Measurements from ENCODE around the gene KRTAP5-6.

The KRTAP5-6 gene

DNA sequence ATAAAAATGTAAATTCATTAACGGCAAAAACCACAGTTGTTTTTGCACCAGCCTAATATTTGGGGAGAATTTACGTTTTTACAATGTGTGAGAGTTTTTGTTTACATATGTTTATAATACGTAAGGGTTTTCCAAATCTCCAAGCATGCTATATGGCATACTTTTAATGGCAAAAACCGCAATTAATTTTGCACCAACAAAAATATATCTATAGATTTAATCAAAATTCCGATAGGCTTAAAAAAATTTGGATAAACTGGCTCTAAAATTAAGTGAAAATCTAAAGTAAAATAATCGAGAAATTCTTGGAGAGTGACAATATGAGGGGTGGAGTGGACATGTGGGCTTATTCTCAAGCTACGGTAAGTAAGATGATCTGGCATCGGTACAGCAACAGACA is 22.8 kb downstream of the KRTAP5-6 start:
- Histone ChIP-seq H3K9me3 (ENCODE audit: control insufficient read depth, low read depth, low read length) (no peaks in the 10 kb centered on the region), H3K9ac (ENCODE audit: low read length) (no peak overlapping the region), H3K4me3 (ENCODE audit: low read length) (no peak overlapping the region), H3K27ac (ENCODE audit: low read length) (no peak overlapping the region), H3K27me3 (ENCODE audit: control insufficient read depth, insufficient read depth, low read length) (no peaks in the 10 kb centered on the region), H3K36me3 (ENCODE audit: control insufficient read depth, low read depth, low read length) (no peaks in the 10 kb centered on the region), H3K4me1 (ENCODE audit: control insufficient read depth, low read depth, low read length) (no peaks in the 10 kb centered on the region)

DNA sequence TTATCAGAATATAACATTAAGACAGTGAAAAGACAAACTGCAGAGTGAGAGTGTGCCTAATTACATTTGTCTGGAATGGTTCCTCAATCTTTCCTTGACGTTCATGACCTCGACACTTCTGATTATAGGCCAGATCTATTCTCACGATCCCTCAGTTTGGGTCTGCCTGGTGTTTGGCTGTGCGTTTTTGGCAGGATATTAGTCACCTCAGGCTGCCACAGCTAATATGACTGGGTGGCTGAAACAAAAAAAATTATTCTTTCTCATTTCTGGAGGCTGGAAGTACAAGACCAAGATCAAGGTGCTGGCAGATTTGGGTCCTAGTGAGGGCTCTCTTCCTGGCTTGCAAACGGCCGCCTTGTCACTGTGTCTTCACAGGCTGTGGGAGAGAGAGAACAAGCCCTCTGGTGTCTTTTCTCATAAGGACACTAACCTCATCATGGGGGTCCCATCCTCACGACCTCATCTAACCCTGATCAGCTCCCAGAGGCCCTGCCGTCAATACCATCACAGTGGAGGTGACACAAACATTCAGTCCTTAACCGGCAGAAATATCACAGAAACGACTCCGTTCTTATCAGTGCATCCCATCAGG is 30.2 kb downstream of the KRTAP5-6 start:
- Histone ChIP-seq H3K4me1 (ENCODE audit: control insufficient read depth, low read depth, low read length) (no peaks in the 10 kb centered on the region), H3K27ac (ENCODE audit: low read length) (no peak overlapping the region), H3K27me3 (ENCODE audit: control insufficient read depth, insufficient read depth, low read length) (peaks cover 3% of the 10 kb centered on the region), H3K9me3 (ENCODE audit: control insufficient read depth, low read depth, low read length) (no peaks in the 10 kb centered on the region), H3K9ac (ENCODE audit: low read length) (no peak overlapping the region), H3K4me3 (ENCODE audit: low read length) (no peak overlapping the region), H3K36me3 (ENCODE audit: control insufficient read depth, low read depth, low read length) (no peaks in the 10 kb centered on the region)

DNA sequence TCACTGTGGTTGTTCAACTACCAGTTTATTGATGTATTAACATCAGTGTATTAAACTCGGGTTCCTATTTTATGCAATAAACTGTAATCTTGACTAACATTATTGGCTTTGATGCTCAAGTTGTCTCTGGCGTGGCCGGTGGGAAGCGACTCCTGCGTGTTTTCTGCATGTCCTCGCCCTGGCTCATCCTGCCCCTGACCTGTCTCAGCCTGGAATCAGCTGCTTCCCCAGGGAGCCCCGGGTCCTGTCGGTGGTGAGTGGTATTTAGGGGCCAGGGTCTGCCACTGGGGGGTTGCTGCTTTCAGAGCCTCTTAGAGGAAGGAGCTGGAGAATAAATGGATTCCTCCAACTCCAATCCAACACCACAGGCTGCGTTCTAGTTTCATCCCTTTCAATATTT is 30.9 kb downstream of the KRTAP5-6 start:
- Histone ChIP-seq H3K9ac (ENCODE audit: low read length) (no peak overlapping the region), H3K27me3 (ENCODE audit: control insufficient read depth, insufficient read depth, low read length) (peaks cover 3% of the 10 kb centered on the region)

DNA sequence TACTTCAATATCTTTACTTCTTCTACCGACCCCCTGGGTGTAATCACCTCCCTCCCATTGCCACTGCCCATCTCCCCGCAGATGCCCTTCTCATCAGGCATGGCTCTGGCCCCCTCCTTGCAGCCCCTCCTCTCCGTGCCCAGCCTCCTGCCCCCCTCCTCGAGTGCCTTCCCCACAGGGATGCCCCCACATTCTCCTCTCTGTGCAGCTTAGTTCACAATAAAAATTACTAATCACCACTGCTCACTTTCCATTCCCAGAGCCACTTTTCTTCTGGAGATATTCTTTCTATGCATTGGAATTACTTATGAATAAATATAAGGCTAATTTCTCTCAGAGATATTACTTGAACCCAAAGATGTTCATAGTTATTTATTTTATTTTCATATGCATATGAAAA is 31.3 kb downstream of the KRTAP5-6 start:
- Histone ChIP-seq H3K9ac (ENCODE audit: low read length) (no peak overlapping the region), H3K36me3 (ENCODE audit: control insufficient read depth, low read depth, low read length) (no peaks in the 10 kb centered on the region), H3K27ac (ENCODE audit: low read length) (no peak overlapping the region), H3K27me3 (ENCODE audit: control insufficient read depth, insufficient read depth, low read length) (peaks cover 3% of the 10 kb centered on the region), H3K4me1 (ENCODE audit: control insufficient read depth, low read depth, low read length) (no peaks in the 10 kb centered on the region), H3K9me3 (ENCODE audit: control insufficient read depth, low read depth, low read length) (no peaks in the 10 kb centered on the region), H3K4me3 (ENCODE audit: low read length) (no peak overlapping the region)

More for the DNA sequence above, 30.9 kb downstream of the KRTAP5-6 start:
- Histone ChIP-seq H3K4me1 (ENCODE audit: control insufficient read depth, low read depth, low read length) (no peaks in the 10 kb centered on the region), H3K9me3 (ENCODE audit: control insufficient read depth, low read depth, low read length) (no peaks in the 10 kb centered on the region), H3K27ac (ENCODE audit: low read length) (no peak overlapping the region), H3K4me3 (ENCODE audit: low read length) (no peak overlapping the region), H3K36me3 (ENCODE audit: control insufficient read depth, low read depth, low read length) (no peaks in the 10 kb centered on the region)

DNA sequence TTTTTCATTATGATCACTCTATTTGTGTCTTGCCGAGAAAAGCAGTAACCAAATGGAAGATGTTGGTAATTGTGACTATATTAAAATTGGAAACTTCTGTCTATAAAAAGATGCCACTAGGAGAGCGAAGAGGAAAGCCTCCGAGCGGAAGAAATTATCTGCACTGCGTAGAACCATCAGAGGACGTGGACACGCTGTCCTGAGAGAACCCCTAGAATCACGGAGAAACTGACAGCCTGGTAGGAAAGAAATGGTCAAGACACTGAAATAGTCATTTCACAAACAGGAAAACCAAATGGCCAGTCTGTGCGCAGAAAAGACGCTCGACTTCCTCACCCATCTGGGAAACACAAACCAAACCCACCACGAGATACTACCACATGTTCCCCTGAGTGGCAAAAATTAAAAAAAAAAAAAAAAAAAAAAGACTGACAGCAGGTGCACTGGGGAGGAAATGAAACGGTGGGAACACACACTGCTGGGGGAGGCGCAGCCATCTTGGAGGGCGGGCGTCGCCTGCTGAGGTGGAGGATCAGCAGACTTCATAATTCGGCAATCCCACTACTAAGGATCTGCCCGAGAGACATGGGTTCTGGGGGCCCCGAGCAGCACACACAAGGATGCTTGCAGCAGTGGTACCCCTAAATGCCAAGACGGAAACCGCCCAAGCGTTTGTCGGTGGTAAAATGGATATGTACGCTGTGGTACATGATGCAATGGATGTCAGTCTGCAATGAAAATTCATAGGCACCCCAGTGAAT is 32.1 kb downstream of the KRTAP5-6 start:
- no peak overlapping the region for H3K9ac ChIP-seq (ENCODE audit: low read length)
- no peak overlapping the region for H3K27ac ChIP-seq (ENCODE audit: low read length)
- H3K4me1 ChIP-seq (ENCODE audit: control insufficient read depth, low read depth, low read length): no peaks in the 10 kb centered on the region
- H3K4me3 ChIP-seq (ENCODE audit: low read length): no peak overlapping the region
- peaks cover 3% of the 10 kb centered on the region for H3K27me3 ChIP-seq (ENCODE audit: control insufficient read depth, insufficient read depth, low read length)
- H3K9me3 ChIP-seq (ENCODE audit: control insufficient read depth, low read depth, low read length): no peaks in the 10 kb centered on the region
- no peaks in the 10 kb centered on the region for H3K36me3 ChIP-seq (ENCODE audit: control insufficient read depth, low read depth, low read length)

DNA sequence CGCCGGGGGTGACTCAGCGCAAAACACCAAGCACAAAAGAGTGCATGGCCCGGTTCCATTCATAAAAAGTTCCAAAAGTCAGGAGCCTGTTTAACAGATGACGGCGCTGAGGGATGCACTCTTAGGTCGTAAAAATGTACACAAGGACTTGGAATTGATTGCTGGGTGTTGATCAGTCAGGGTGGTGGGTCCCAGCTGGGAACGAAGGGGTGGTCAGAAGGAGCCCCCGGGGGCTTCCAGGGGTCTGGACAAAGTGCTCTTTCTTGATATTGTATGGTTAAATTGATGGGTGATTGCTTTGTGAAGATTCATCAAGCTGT is 32.7 kb downstream of the KRTAP5-6 start:
- Histone ChIP-seq H3K27me3 (ENCODE audit: control insufficient read depth, insufficient read depth, low read length) (peaks cover 3% of the 10 kb centered on the region), H3K36me3 (ENCODE audit: control insufficient read depth, low read depth, low read length) (no peaks in the 10 kb centered on the region), H3K9ac (ENCODE audit: low read length) (no peak overlapping the region), H3K4me1 (ENCODE audit: control insufficient read depth, low read depth, low read length) (no peaks in the 10 kb centered on the region), H3K4me3 (ENCODE audit: low read length) (no peak overlapping the region), H3K27ac (ENCODE audit: low read length) (no peak overlapping the region), H3K9me3 (ENCODE audit: control insufficient read depth, low read depth, low read length) (no peaks in the 10 kb centered on the region)

DNA sequence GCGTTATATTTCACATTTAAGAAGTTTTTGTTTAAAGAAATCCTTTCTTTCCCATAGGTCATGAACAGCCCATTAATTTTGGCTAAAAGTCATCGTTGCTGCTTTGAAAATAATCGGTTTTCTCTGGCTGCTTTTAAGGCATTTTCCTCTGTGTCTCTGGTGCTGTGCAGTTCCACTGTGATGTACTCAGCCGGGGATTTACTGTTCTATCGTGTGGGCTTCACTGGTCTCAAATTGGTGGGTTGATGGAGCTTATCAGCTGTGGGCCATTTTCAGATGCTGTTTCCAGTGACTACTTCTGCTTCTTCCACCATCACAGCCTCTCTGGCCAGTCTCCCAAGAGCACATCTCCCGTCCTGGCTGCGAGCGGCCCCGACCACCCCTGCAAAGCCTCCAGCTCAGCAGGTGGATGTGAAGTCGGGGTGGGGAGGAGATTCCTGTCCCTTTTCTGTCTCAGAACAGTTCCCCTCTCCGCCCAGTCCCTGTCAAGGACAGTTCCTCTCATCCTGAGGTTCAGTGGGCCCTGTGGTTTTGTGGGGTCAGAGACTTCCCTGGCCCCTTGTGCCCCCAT is 33.1 kb downstream of the KRTAP5-6 start:
- Histone ChIP-seq H3K27ac (ENCODE audit: low read length) (no peak overlapping the region), H3K4me3 (ENCODE audit: low read length) (no peak overlapping the region)

DNA sequence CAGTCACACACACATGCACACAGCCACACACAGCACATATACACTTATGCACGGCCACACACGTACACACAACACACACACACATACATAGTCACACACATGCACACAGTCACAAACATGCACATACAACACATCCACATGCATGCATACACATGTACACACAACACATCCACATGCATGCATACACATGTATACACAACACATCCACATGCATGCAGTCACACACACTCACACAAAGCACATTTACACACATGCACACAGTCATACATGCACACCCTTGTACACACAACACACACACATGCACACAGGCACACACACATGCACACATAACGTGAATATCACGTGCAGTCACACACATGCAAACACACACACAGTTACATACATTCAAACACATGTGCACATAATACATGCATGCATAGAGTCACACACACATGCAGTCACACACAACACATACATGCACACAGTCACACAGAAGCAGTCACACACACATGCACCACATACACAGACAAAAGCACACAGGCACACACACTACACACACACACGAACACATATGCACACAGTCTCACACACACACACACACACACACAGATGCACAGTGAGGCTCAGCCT is 34.6 kb downstream of the KRTAP5-6 start:
- Histone ChIP-seq H3K27ac (ENCODE audit: low read length) (no peak overlapping the region), H3K4me3 (ENCODE audit: low read length) (no peak overlapping the region), H3K4me1 (ENCODE audit: control insufficient read depth, low read depth, low read length) (no peaks in the 10 kb centered on the region), H3K9ac (ENCODE audit: low read length) (no peak overlapping the region), H3K9me3 (ENCODE audit: control insufficient read depth, low read depth, low read length) (no peaks in the 10 kb centered on the region), H3K27me3 (ENCODE audit: control insufficient read depth, insufficient read depth, low read length) (no peaks in the 10 kb centered on the region), H3K36me3 (ENCODE audit: control insufficient read depth, low read depth, low read length) (no peaks in the 10 kb centered on the region)

More for the DNA sequence above, 33.1 kb downstream of the KRTAP5-6 start:
- H3K36me3 ChIP-seq (ENCODE audit: control insufficient read depth, low read depth, low read length): no peaks in the 10 kb centered on the region
- no peaks in the 10 kb centered on the region for H3K4me1 ChIP-seq (ENCODE audit: control insufficient read depth, low read depth, low read length)
- H3K9ac ChIP-seq (ENCODE audit: low read length): no peak overlapping the region
- H3K9me3 ChIP-seq (ENCODE audit: control insufficient read depth, low read depth, low read length): no peaks in the 10 kb centered on the region
- peaks cover 3% of the 10 kb centered on the region for H3K27me3 ChIP-seq (ENCODE audit: control insufficient read depth, insufficient read depth, low read length)

DNA sequence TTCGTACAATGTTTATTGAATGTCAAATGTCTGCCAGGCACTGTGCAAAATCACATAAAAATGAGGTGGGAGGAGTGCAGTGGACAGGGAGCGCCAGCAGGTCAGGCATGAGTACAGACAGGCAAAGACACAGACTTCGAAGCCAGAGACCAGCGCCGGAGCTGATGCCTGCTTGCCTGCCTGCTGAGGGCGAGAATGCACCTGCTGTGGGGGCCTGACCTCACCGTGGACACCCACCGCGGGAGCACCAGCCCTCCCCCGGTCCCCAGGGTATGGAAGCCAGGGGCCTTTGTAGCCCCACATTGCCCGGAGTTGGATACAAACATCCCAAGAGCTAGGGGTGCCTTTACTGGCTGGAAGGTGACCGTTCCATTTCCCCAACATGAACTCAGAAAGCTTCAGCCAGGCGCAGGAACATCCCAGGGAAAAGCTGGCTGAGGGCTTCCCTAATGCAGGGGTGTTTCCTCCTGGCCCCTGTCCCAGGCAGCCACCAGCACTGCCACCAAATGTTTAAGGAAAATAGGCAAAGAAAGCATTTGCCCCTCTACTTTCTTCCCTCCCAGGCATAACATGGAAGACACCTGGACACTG is 35.5 kb downstream of the KRTAP5-6 start:
- H3K4me1 ChIP-seq (ENCODE audit: control insufficient read depth, low read depth, low read length): no peaks in the 10 kb centered on the region
- H3K27ac ChIP-seq (ENCODE audit: low read length): no peak overlapping the region
- no peak overlapping the region for H3K9ac ChIP-seq (ENCODE audit: low read length)
- H3K9me3 ChIP-seq (ENCODE audit: control insufficient read depth, low read depth, low read length): no peaks in the 10 kb centered on the region
- H3K4me3 ChIP-seq (ENCODE audit: low read length): no peak overlapping the region
- H3K36me3 ChIP-seq (ENCODE audit: control insufficient read depth, low read depth, low read length): no peaks in the 10 kb centered on the region
- H3K27me3 ChIP-seq (ENCODE audit: control insufficient read depth, insufficient read depth, low read length): no peaks in the 10 kb centered on the region

DNA sequence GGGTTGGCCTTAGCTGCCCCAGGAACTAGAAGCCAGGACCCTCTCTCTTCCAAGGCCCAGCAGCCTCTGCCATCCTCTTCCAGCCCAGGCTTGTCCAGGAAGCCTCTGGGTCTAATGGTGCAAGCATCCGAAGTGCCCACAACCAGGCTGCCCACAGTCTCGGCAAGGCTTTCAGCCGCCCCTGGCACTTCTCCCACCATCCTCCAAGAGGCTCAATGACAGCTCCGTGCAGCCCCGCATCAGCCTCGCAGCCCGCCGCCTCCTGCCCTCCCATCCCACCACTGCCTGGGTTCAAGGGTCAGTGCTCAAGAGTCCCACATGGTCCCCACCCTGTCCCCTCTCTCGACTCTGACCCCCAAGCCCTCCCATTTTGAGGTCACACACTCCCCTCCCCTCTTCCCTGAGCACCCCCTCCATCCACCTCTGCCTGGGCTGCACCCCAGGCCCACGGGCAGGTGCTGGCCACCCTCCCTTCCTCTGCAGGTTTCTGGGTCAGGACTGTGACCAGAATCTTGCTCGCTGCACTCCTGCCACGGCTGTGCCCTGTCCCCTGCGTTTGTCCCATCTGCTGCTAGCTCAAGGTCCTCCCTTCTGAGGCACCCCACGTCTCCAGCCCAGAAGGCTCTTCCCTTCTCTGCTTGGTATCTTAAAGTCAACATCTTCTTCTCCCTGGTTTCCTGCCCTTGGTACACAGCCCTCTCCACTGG is 36.2 kb downstream of the KRTAP5-6 start:
- Histone ChIP-seq H3K4me3 (ENCODE audit: low read length) (no peak overlapping the region), H3K36me3 (ENCODE audit: control insufficient read depth, low read depth, low read length) (no peaks in the 10 kb centered on the region), H3K4me1 (ENCODE audit: control insufficient read depth, low read depth, low read length) (no peaks in the 10 kb centered on the region), H3K9me3 (ENCODE audit: control insufficient read depth, low read depth, low read length) (no peaks in the 10 kb centered on the region), H3K9ac (ENCODE audit: low read length) (no peak overlapping the region), H3K27ac (ENCODE audit: low read length) (no peak overlapping the region), H3K27me3 (ENCODE audit: control insufficient read depth, insufficient read depth, low read length) (no peaks in the 10 kb centered on the region)
